H9 (cell line): ENCODE measurements around the gene GTPBP4. TPM values are rescaled to one million over a fixed set of nuclear protein-coding genes. Genes with fewer than 3 reads are reported as not detected.

ENCODE experiments used
- DNase-seq: peaks from one replicate; pipeline ENCODE4 v3.0.0-alpha.2; 2017
- H2AFZ ChIP-seq: one replicate; pipeline ENCODE4 v1.6.1; 2013; ENCODE audit warnings: mild to moderate bottlenecking, low read length, control low read depth, moderate library complexity
- H2AK5ac ChIP-seq: 2 replicates; pipeline ENCODE4 v1.6.1; 2013; ENCODE audit warnings: low read length, control low read depth, mixed read lengths; ENCODE audit not compliant: insufficient read length
- H2BK120ac ChIP-seq: one replicate; pipeline ENCODE4 v1.6.1; 2013; ENCODE audit warnings: low read depth, mild to moderate bottlenecking, low read length, control low read depth, inconsistent platforms; ENCODE audit not compliant: poor library complexity, severe bottlenecking
- H2BK12ac ChIP-seq: 2 replicates; pipeline ENCODE4 v1.6.1; 2013; ENCODE audit warnings: low read length, control low read depth, mixed read lengths, low read depth; ENCODE audit not compliant: insufficient read length
- H2BK15ac ChIP-seq: 2 replicates; pipeline ENCODE4 v1.6.1; 2013; ENCODE audit warnings: low read depth, low read length, control low read depth
- H2BK20ac ChIP-seq: one replicate; pipeline ENCODE4 v1.6.1; 2013; ENCODE audit warnings: low read depth, mild to moderate bottlenecking, low read length, control low read depth, inconsistent platforms; ENCODE audit not compliant: poor library complexity, severe bottlenecking
- H2BK5ac ChIP-seq: 2 replicates; pipeline ENCODE4 v1.6.1; 2013; ENCODE audit warnings: low read length, control low read depth, mixed read lengths; ENCODE audit not compliant: insufficient read length
- H3K14ac ChIP-seq: 2 replicates; pipeline ENCODE4 v1.6.1; 2013; ENCODE audit warnings: low read length, control low read depth; ENCODE audit not compliant: insufficient read depth
- H3K18ac ChIP-seq: 2 replicates; pipeline ENCODE4 v1.6.1; 2013; ENCODE audit warnings: low read depth, mild to moderate bottlenecking, mixed read lengths, low read length, control low read depth; ENCODE audit not compliant: insufficient read length
- H3K23ac ChIP-seq: 2 replicates; pipeline ENCODE4 v1.6.1; 2013; ENCODE audit warnings: low read length, control low read depth, mixed read lengths, low read depth; ENCODE audit not compliant: insufficient read length
- H3K23me2 ChIP-seq: 2 replicates; pipeline ENCODE4 v1.6.1; 2013; ENCODE audit warnings: low read depth, mild to moderate bottlenecking, mixed read lengths, low read length, control low read depth; ENCODE audit not compliant: insufficient read length, poor library complexity, severe bottlenecking
- H3K27ac ChIP-seq: 2 replicates; pipeline ENCODE4 v1.5.1; 2013; ENCODE audit warnings: low read length, control low read depth, mixed read lengths, low read depth; ENCODE audit not compliant: insufficient read length
- H3K27me3 ChIP-seq: 2 replicates; pipeline ENCODE4 v1.6.1; 2013; ENCODE audit warnings: low read length, control low read depth, inconsistent platforms; ENCODE audit not compliant: insufficient read depth
- H3K4ac ChIP-seq: 2 replicates; pipeline ENCODE4 v1.6.1; 2013; ENCODE audit warnings: low read depth, mild to moderate bottlenecking, control low read depth, inconsistent platforms, low read length, moderate library complexity
- H3K4me1 ChIP-seq: 2 replicates; pipeline ENCODE4 v1.6.1; 2013; ENCODE audit warnings: low read length, control low read depth, inconsistent platforms; ENCODE audit not compliant: insufficient read depth
- H3K4me2 ChIP-seq: 2 replicates; pipeline ENCODE4 v1.6.1; 2013; ENCODE audit warnings: low read length, control low read depth, mixed read lengths; ENCODE audit not compliant: insufficient read length, insufficient read depth
- H3K56ac ChIP-seq: 2 replicates; pipeline ENCODE4 v1.6.1; 2013; ENCODE audit warnings: low read depth, mild to moderate bottlenecking, mixed read lengths, low read length, control low read depth; ENCODE audit not compliant: insufficient read length
- H3K79me1 ChIP-seq: 2 replicates; pipeline ENCODE4 v1.6.1; 2013; ENCODE audit warnings: low read depth, mild to moderate bottlenecking, moderate library complexity, low read length, control low read depth, inconsistent platforms; ENCODE audit not compliant: insufficient read depth, poor library complexity, severe bottlenecking
- H3K79me2 ChIP-seq: 2 replicates; pipeline ENCODE4 v1.6.1; 2013; ENCODE audit warnings: low read length, control low read depth, inconsistent platforms; ENCODE audit not compliant: insufficient read depth
- H3K9ac ChIP-seq: 2 replicates; pipeline ENCODE4 v1.6.1; 2013; ENCODE audit warnings: low read length, control low read depth, mixed read lengths; ENCODE audit not compliant: insufficient read length; ENCODE audit errors: extremely low read depth
- H3K9me3 ChIP-seq: one replicate; pipeline ENCODE4 v1.6.1; 2013; ENCODE audit warnings: low read depth, low read length, inconsistent platforms; ENCODE audit not compliant: control insufficient read depth
- H3T11ph ChIP-seq: one replicate; pipeline ENCODE4 v1.6.1; 2013; ENCODE audit warnings: mild to moderate bottlenecking, low read length, control low read depth, inconsistent platforms
- H4K20me1 ChIP-seq: one replicate; pipeline ENCODE4 v1.6.1; 2013; ENCODE audit not compliant: control insufficient read depth, insufficient read length, insufficient read depth
- H4K5ac ChIP-seq: 2 replicates; pipeline ENCODE4 v1.6.1; 2013; ENCODE audit warnings: low read depth, mild to moderate bottlenecking, mixed read lengths, low read length, control low read depth; ENCODE audit not compliant: insufficient read length
- H4K8ac ChIP-seq: replicated peaks from 2 replicates; pipeline ENCODE4 v1.6.1; 2013; ENCODE audit warnings: low read length, control low read depth, mixed read lengths, low read depth; ENCODE audit not compliant: insufficient read length
- H4K91ac ChIP-seq: 2 replicates; pipeline ENCODE4 v1.6.1; 2013; ENCODE audit warnings: low read depth, mild to moderate bottlenecking, moderate library complexity, mixed read lengths, low read length, control low read depth; ENCODE audit not compliant: insufficient read length
- H3K27ac Mint-ChIP-seq, 3 experiments: 2 replicates in 2 of 3; 3 replicates in 1 of 3; pipeline ENCODE4 v1.8.0; 2020 to 2021; ENCODE audit warnings: mixed read lengths in 3 of 3, mild to moderate bottlenecking in 1 of 3, moderate library complexity in 1 of 3
- H3K27me3 Mint-ChIP-seq: 2 replicates; pipeline ENCODE4 v1.8.0; 2021; ENCODE audit warnings: low read depth, mild to moderate bottlenecking, moderate library complexity, mixed read lengths
- H3K36me3 Mint-ChIP-seq, 3 experiments: 2 replicates in 2 of 3; 3 replicates in 1 of 3; pipeline ENCODE4 v1.8.0; 2020 to 2021; ENCODE audit warnings: low read depth in 3 of 3, mixed read lengths in 3 of 3; ENCODE audit not compliant: insufficient read depth in 1 of 3
- H3K4me1 Mint-ChIP-seq, 2 experiments: 2 replicates each; pipeline ENCODE4 v1.8.0; 2020; ENCODE audit warnings: mixed read lengths in 2 of 2
- H3K4me3 Mint-ChIP-seq, 2 experiments: 2 replicates in 1 of 2; 3 replicates in 1 of 2; pipeline ENCODE4 v1.8.0; 2020 to 2021; ENCODE audit warnings: mild to moderate bottlenecking in 2 of 2, mixed read lengths in 2 of 2, moderate library complexity in 1 of 2
- H3K9me3 Mint-ChIP-seq, 2 experiments: 2 replicates in 1 of 2; 3 replicates in 1 of 2; pipeline ENCODE4 v1.8.0; 2020; ENCODE audit warnings: mild to moderate bottlenecking in 2 of 2, mixed read lengths in 2 of 2, moderate library complexity in 1 of 2
- WGBS: extraction: QIAGEN DNeasy Blood & Tissue Kit; methylation state at CpG from one replicate; pipeline ENCODE4 v1.1.7; 2013; ENCODE audit warnings: missing lambda C conversion rate, low lambda C conversion rate, mixed read lengths; ENCODE audit not compliant: insufficient read length; ENCODE audit errors: extremely low coverage; 5-methylcytosine and 5-hydroxymethylcytosine counted together
- total RNA-seq: library from RNA; stranded (reverse); gene quantifications from 2 replicates; pipeline ENCODE4 v1.2.1, GENCODE V29; 2021
- TF ChIP-seq, protein P1 (sequence below): fragments of 200-600 bp; sonication (generic); conservative IDR thresholded peaks from 3 replicates; pipeline ENCODE4 v1.8.0; 2021; ENCODE audit warnings: antibody characterized with exemption, mild to moderate bottlenecking

GTPBP4 gene
- total RNA-seq, 1 experiment from 2014 or later, result 134 TPM

DNA sequence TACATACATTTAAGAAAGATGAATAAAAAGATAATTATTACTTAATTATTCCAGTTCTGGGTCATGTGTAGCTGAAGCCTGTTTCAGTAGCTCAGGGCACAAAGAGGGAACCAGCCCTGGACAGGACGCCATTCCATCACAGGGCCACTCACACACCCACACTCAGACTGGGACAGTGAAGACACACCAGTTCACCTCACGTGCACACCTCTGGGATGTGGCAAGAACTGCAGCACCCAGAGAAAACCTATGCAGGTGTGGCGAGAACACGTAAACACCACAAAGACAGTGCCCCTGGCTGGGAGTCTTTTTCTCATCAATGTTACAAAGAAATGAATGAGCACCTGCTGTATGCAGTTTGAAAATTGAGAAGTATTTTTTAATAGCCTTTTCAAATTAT is 62.3 kb downstream of the GTPBP4 start:
- Histone ChIP-seq H3K14ac (no peak overlapping the region), H4K20me1 (no peaks in the 10 kb centered on the region), H3K27me3 (no peaks in the 10 kb centered on the region), H2BK15ac (no peak overlapping the region), H3K4me2 (peak overlapping the region; percentile 51), H2BK12ac (no peak overlapping the region), H2BK20ac (no peak overlapping the region), H2BK5ac (no peak overlapping the region), H3K79me1 (peaks cover 2% of the 10 kb centered on the region), H2AK5ac (no peak overlapping the region), H3K9me3 (no peaks in the 10 kb centered on the region), H4K5ac (no peak overlapping the region), H4K91ac (no peak overlapping the region), H3K23ac (no peak overlapping the region), H3K56ac (no peak overlapping the region), H3K4ac (no peak overlapping the region), H2AFZ (no peak overlapping the region), H3K18ac (no peak overlapping the region), H3K27ac (no peak overlapping the region), H3T11ph (no peak overlapping the region), H3K23me2 (peaks cover 5% of the 10 kb centered on the region), H3K4me1 (0 out of 2 replicates have a peak, but pooled peaks cover 3% of the 10 kb centered on the region), H3K9ac (no peak overlapping the region), H4K8ac (no peak overlapping the region), H3K79me2 (peaks cover 28% of the 10 kb centered on the region), H2BK120ac (no peak overlapping the region)
- H3K36me3 Mint-ChIP-seq, result peaks cover 19 to 46% (median 45%) of the 10 kb centered on the region in 3 experiments
- peak; percentile 62 for DNase-seq
- H3K4me1 Mint-ChIP-seq, result peaks cover 32 to 34% of the 10 kb centered on the region in 2 experiments
- H3K27me3 Mint-ChIP-seq, result no peaks in the 10 kb centered on the region
- WGBS, result no CpG with 5 or more reads among the region's 4 CpGs
- TF ChIP-seq, protein P1, sequence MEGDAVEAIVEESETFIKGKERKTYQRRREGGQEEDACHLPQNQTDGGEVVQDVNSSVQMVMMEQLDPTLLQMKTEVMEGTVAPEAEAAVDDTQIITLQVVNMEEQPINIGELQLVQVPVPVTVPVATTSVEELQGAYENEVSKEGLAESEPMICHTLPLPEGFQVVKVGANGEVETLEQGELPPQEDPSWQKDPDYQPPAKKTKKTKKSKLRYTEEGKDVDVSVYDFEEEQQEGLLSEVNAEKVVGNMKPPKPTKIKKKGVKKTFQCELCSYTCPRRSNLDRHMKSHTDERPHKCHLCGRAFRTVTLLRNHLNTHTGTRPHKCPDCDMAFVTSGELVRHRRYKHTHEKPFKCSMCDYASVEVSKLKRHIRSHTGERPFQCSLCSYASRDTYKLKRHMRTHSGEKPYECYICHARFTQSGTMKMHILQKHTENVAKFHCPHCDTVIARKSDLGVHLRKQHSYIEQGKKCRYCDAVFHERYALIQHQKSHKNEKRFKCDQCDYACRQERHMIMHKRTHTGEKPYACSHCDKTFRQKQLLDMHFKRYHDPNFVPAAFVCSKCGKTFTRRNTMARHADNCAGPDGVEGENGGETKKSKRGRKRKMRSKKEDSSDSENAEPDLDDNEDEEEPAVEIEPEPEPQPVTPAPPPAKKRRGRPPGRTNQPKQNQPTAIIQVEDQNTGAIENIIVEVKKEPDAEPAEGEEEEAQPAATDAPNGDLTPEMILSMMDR, result no peak; the same call in 1 of the 3 replicates
- H3K9me3 Mint-ChIP-seq, result no peaks in the 10 kb centered on the region; a peak in 1 of 5 replicates
- peak overlapping the region in 2 of 3 experiments; percentile 53 to 55; a peak in 3 of 7 replicates for H3K27ac Mint-ChIP-seq
- H3K4me3 Mint-ChIP-seq, result peak overlapping the region; percentile 93 to 96
